ENCODE measurements around the gene NRG2. TPM values are rescaled to one million over a fixed set of nuclear protein-coding genes. Genes with fewer than 3 reads are reported as not detected.

Gene NRG2
- total RNA-seq, 1 donor from 2014 or later: 12.8 TPM

DNA sequence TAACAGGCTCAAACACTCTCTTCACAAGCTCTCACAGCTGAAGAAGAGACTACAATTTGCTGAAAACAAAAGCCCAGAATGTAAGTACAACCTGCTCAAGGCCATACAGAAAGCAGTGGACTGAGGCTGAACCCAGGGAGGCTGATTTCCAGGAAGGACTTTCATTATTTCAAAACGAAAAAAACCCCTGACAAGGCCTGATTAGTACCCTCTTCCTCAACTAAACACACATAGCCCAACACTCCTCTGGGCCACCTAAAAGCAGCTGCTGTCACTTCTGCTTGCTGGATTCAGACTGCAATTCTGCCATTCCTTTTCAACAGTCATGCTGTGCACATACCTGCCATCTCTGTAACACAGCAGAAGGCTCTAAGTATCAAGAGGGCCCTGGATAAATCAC is 18.2 kb downstream of the NRG2 start:
- no peak for DNase-seq (ENCODE audit: low spot score in 2 of 2)
- TF ChIP-seq, protein P1, sequence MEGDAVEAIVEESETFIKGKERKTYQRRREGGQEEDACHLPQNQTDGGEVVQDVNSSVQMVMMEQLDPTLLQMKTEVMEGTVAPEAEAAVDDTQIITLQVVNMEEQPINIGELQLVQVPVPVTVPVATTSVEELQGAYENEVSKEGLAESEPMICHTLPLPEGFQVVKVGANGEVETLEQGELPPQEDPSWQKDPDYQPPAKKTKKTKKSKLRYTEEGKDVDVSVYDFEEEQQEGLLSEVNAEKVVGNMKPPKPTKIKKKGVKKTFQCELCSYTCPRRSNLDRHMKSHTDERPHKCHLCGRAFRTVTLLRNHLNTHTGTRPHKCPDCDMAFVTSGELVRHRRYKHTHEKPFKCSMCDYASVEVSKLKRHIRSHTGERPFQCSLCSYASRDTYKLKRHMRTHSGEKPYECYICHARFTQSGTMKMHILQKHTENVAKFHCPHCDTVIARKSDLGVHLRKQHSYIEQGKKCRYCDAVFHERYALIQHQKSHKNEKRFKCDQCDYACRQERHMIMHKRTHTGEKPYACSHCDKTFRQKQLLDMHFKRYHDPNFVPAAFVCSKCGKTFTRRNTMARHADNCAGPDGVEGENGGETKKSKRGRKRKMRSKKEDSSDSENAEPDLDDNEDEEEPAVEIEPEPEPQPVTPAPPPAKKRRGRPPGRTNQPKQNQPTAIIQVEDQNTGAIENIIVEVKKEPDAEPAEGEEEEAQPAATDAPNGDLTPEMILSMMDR (IDR thresholded peaks at IDR 0.05): no peak
- Histone ChIP-seq H3K4me1 (peaks cover 0 to 6% of the 10 kb centered on the region in 2 donors), H3K27me3 (no peaks in the 10 kb centered on the region), H3K36me3 (no peaks in the 10 kb centered on the region), H3K9me3 (no peaks in the 10 kb centered on the region), H3K4me3 (no peak overlapping the region), H3K27ac (no peak overlapping the region)
- intact Hi-C loops (cut with DNase I): no loop called here

DNA sequence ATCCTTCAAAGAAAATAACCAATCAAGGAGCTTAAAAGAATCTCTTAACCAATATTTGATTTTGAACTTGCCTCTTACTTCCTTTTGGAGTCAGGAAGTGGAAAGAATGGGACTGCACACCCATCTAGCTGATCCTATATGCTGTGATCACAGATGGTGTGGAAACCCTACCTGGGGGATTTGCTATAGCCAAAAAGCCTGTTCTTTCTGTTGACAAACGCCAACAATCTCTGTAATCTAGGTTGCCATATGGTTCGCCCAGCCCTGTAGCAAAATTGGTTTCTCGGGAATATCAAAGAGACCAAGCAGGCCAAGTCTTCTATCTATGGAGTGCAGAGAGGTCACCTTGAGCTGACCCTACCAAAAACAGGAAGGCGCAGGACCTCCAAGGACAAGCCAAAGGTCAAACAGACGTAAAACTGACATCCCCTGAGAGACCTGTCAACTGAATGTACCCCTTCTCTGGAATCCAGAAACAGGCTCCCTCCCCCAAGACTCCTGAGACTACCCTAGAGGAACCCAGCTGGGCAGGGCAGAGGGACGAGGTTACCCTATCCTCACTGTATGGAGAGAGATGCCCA is 19.4 kb downstream of the NRG2 start:
- TF ChIP-seq, protein P1 (IDR thresholded peaks at IDR 0.05): no peak
- Histone ChIP-seq H3K9me3 (no peaks in the 10 kb centered on the region), H3K4me3 (no peak overlapping the region), H3K36me3 (no peaks in the 10 kb centered on the region), H3K4me1 (peaks cover 0 to 6% of the 10 kb centered on the region in 2 donors), H3K27ac (no peak overlapping the region), H3K27me3 (no peaks in the 10 kb centered on the region)
- DNase-seq (ENCODE audit: low spot score in 2 of 2): no peak
- intact Hi-C loops (cut with DNase I): no loop called here

DNA sequence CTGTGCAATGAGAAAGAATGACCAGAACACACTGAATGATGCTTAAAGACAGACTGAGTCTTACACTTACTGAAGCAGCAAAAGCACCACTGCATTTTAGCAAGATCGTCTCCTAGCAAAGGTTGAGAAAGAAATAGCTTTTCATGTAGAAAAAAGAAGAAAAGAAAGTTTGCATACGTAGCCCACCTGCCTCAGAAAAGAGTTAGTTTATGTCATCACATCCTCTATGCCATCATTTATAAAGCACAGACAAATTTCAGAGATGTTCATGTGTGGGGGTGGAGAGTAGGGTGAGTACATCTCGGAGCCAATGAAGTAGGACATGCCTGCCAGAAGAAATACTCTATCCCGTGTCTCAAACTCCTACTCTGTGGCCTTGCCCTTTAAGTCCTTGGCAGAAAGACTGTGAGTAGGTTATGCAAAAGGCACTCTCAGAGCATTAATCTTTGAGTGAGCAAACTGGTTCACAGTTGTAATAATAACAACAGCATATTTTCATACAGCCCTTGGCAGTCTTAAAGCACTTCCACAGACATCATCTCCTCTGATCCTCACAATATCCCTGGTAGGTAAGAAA is 22.4 kb downstream of the NRG2 start:
- DNase-seq (ENCODE audit: low spot score in 2 of 2): no peak
- Histone ChIP-seq H3K9me3 (no peaks in the 10 kb centered on the region), H3K36me3 (no peaks in the 10 kb centered on the region), H3K27me3 (no peaks in the 10 kb centered on the region), H3K4me1 (peaks cover 0 to 6% of the 10 kb centered on the region in 2 donors), H3K27ac (no peak overlapping the region), H3K4me3 (no peak overlapping the region)
- TF ChIP-seq, protein P1 (IDR thresholded peaks at IDR 0.05): no peak
- intact Hi-C loops (cut with DNase I): no loop called here

DNA sequence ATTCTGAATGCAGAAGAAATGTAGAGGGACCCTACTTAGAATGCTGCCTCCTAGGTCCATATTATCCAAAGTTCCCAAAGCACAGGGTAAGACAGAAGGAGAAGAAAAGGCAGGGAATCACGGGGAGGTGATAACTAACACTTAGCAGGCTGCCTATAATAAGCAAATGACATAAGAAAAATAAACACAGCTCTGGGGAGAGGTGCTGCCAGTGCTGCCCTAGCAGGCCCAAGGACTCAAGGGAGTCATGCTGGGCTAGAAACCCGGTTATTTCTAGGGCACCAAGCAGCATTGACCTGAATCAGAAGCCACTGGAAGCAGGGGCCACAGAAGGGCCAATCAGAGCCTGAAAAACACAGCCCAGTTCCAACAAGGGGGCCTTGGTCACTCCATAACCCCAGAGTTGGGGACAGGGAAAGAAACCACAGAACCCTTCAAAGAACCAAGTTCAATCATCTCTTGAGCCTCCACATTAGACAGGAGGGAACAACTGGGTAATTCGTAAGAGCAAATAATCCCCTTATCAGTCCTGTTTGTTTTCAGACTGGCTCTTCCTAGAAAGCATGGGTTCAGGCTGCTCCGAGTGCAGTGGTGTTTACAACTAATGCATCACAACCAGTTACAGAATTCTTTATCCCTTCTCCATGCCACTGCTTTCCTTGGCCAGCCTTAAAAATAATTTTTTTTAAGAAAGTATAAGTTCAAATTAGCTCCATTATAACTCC is 24.0 kb downstream of the NRG2 start:
- H3K9me3 ChIP-seq: no peaks in the 10 kb centered on the region
- peaks cover 0 to 6% of the 10 kb centered on the region in 2 donors for H3K4me1 ChIP-seq
- no peak overlapping the region for H3K4me3 ChIP-seq
- H3K27me3 ChIP-seq: no peaks in the 10 kb centered on the region
- TF ChIP-seq, protein P1 (IDR thresholded peaks at IDR 0.05): no peak
- no peak overlapping the region for H3K27ac ChIP-seq
- no peak for DNase-seq (ENCODE audit: low spot score in 2 of 2)
- H3K36me3 ChIP-seq: no peaks in the 10 kb centered on the region
- intact Hi-C loops (cut with DNase I): no loop called here

DNA sequence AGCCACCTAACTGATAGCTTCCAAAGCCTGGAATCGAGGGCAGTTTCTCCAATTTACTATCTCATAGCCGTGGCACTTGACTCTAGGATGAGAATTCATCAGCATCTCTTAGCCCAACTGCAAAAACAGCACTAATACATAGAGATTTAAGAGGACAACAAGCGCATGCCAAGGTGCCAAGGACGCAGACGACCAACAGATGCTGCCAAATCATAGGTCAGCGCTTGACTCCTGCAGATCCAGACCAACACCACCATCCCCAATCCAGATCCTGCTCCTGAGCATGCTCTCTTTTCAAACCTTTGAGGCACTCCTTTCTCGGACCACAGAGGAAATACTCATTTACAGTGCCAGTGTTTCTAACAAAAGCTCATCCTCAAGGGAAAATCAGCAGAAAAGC is 24.6 kb downstream of the NRG2 start:
- no peaks in the 10 kb centered on the region for H3K36me3 ChIP-seq
- H3K27me3 ChIP-seq: no peaks in the 10 kb centered on the region
- no peak for DNase-seq (ENCODE audit: low spot score in 2 of 2)
- no peak overlapping the region for H3K4me3 ChIP-seq
- no peaks in the 10 kb centered on the region for H3K9me3 ChIP-seq
- TF ChIP-seq, protein P1 (IDR thresholded peaks at IDR 0.05): no peak
- peaks cover 0 to 6% of the 10 kb centered on the region in 2 donors for H3K4me1 ChIP-seq
- no peak overlapping the region for H3K27ac ChIP-seq
- intact Hi-C loops (cut with DNase I): no loop called here

Measured in ascending aorta (tissue), 2 donors.